OCI-LY1 (cell line): ENCODE data around the gene LRMDA.

Experiments
- H2AFZ ChIP-seq: fragments of 200-600 bp; sonication (generic), shearing (Covaris generic); 2 replicates; pipeline ENCODE4 v1.6.0; 2014; ENCODE audit warnings: antibody characterized with exemption, mild to moderate bottlenecking, low read length
- H3F3A ChIP-seq: fragments of 200-600 bp; sonication (generic), shearing (Covaris generic); 2 replicates; pipeline ENCODE4 v1.6.0; 2014; ENCODE audit warnings: mild to moderate bottlenecking, antibody characterized with exemption, low read length, moderate library complexity; ENCODE audit not compliant: insufficient read depth
- H3K27ac ChIP-seq: fragments of 200-600 bp; sonication (generic); 2 replicates; pipeline ENCODE4 v1.5.1; 2014; ENCODE audit warnings: low read length, mixed run types, mild to moderate bottlenecking, low read depth; ENCODE audit not compliant: poor library complexity, severe bottlenecking
- H3K27me3 ChIP-seq: fragments of 200-600 bp; sonication (generic); 2 replicates; pipeline ENCODE4 v1.6.0; 2014; ENCODE audit warnings: antibody characterized with exemption, mild to moderate bottlenecking, low read length, moderate library complexity; ENCODE audit not compliant: insufficient read depth
- H3K36me3 ChIP-seq: fragments of 200-600 bp; sonication (generic); 2 replicates; pipeline ENCODE4 v1.6.1; 2014; ENCODE audit warnings: mild to moderate bottlenecking, antibody characterized with exemption, low read length, moderate library complexity, mixed read lengths; ENCODE audit not compliant: insufficient read depth
- H3K4me1 ChIP-seq: fragments of 200-600 bp; sonication (generic); 2 replicates; pipeline ENCODE4 v1.5.1; 2014; ENCODE audit warnings: mild to moderate bottlenecking, low read length, moderate library complexity; ENCODE audit not compliant: insufficient read depth, severe bottlenecking
- H3K4me2 ChIP-seq: fragments of 200-600 bp; sonication (generic), shearing (Covaris generic); 2 replicates; pipeline ENCODE4 v1.6.1; 2014; ENCODE audit warnings: low read length
- H3K4me3 ChIP-seq: fragments of 200-600 bp; sonication (generic); 2 replicates; pipeline ENCODE4 v1.5.1; 2014; ENCODE audit warnings: low read length, low read depth, mild to moderate bottlenecking, mixed read lengths; ENCODE audit not compliant: poor library complexity, severe bottlenecking
- H3K79me2 ChIP-seq: fragments of 200-600 bp; shearing (Covaris generic); 2 replicates; pipeline ENCODE4 v1.6.1; 2016; ENCODE audit warnings: mixed run types, low read length, mixed read lengths; ENCODE audit not compliant: insufficient read depth
- H3K9ac ChIP-seq: fragments of 200-600 bp; sonication (generic), shearing (Covaris generic); 2 replicates; pipeline ENCODE4 v1.6.1; 2014; ENCODE audit warnings: mild to moderate bottlenecking, low read length, mixed read lengths
- H3K9me2 ChIP-seq: fragments of 200-600 bp; sonication (generic), shearing (Covaris generic); 2 replicates; pipeline ENCODE4 v1.6.1; 2014; ENCODE audit warnings: low read depth, mild to moderate bottlenecking, low read length, mixed read lengths
- H3K9me3 ChIP-seq: fragments of 200-600 bp; shearing (Covaris generic); 2 replicates; pipeline ENCODE4 v1.6.1; 2014; ENCODE audit warnings: low read length, mixed read lengths
- H4K20me1 ChIP-seq: fragments of 200-600 bp; sonication (generic), shearing (Covaris generic); 2 replicates; pipeline ENCODE4 v1.6.0; 2016; ENCODE audit warnings: mild to moderate bottlenecking, low read length; ENCODE audit not compliant: insufficient read depth
- EZH2 ChIP-seq: fragments of 200-600 bp; sonication (generic), shearing (Covaris generic); IDR thresholded peaks from 2 replicates; pipeline ENCODE4 v1.8.0; 2017; ENCODE audit warnings: borderline replicate concordance, mixed run types, mild to moderate bottlenecking, antibody characterized with exemption, low read length, moderate library complexity, mixed read lengths
- TF ChIP-seq, protein P1 (sequence below): fragments of 200-600 bp; sonication (generic), shearing (Covaris generic); IDR thresholded peaks from 2 replicates; pipeline ENCODE4 v1.5.1; 2017; ENCODE audit warnings: mild to moderate bottlenecking, antibody characterized with exemption, low read length, moderate library complexity, mixed read lengths

The LRMDA gene

GRCh38 chr10:76270464-76270863, 839.0 kb downstream of the LRMDA start:
- H3K79me2 ChIP-seq, result no peaks in the 10 kb centered on the region
- TF ChIP-seq, protein P1, sequence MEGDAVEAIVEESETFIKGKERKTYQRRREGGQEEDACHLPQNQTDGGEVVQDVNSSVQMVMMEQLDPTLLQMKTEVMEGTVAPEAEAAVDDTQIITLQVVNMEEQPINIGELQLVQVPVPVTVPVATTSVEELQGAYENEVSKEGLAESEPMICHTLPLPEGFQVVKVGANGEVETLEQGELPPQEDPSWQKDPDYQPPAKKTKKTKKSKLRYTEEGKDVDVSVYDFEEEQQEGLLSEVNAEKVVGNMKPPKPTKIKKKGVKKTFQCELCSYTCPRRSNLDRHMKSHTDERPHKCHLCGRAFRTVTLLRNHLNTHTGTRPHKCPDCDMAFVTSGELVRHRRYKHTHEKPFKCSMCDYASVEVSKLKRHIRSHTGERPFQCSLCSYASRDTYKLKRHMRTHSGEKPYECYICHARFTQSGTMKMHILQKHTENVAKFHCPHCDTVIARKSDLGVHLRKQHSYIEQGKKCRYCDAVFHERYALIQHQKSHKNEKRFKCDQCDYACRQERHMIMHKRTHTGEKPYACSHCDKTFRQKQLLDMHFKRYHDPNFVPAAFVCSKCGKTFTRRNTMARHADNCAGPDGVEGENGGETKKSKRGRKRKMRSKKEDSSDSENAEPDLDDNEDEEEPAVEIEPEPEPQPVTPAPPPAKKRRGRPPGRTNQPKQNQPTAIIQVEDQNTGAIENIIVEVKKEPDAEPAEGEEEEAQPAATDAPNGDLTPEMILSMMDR, result no peak
- TF ChIP-seq EZH2, result no peak
- no peak overlapping the region for H2AFZ ChIP-seq
- H3K36me3 ChIP-seq, result no peaks in the 10 kb centered on the region
- no peak overlapping the region for H3K4me3 ChIP-seq
- no peaks in the 10 kb centered on the region for H4K20me1 ChIP-seq
- H3K27ac ChIP-seq, result no peak overlapping the region
- no peaks in the 10 kb centered on the region for H3K9me3 ChIP-seq
- no peaks in the 10 kb centered on the region for H3F3A ChIP-seq
- H3K4me1 ChIP-seq, result no peaks in the 10 kb centered on the region
- H3K9me2 ChIP-seq, result no peaks in the 10 kb centered on the region
- no peak overlapping the region for H3K4me2 ChIP-seq
- H3K27me3 ChIP-seq, result no peaks in the 10 kb centered on the region
- H3K9ac ChIP-seq, result no peak overlapping the region

DNA sequence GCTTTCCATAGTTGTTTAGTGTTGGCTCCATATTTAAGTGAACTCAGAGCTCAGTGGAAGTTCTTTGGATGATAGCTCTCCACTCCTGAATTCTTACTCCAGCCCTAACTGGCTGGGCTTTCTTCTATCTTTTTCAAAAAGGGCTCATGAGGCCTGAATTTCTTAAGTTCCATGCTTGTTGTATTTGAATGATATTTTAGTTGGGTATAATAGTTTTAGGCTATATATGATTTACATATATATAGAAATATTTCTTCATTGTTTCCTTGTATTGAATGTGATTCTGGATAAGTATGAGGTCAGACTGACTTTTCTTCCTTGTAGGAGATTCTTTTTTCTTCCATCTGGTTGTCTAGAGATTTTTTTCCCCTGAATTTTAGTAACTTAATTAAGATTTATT, 843.5 kb downstream of the LRMDA start:
- no peak for TF ChIP-seq EZH2
- TF ChIP-seq, protein P1, result no peak
- H3K79me2 ChIP-seq, result no peaks in the 10 kb centered on the region

DNA sequence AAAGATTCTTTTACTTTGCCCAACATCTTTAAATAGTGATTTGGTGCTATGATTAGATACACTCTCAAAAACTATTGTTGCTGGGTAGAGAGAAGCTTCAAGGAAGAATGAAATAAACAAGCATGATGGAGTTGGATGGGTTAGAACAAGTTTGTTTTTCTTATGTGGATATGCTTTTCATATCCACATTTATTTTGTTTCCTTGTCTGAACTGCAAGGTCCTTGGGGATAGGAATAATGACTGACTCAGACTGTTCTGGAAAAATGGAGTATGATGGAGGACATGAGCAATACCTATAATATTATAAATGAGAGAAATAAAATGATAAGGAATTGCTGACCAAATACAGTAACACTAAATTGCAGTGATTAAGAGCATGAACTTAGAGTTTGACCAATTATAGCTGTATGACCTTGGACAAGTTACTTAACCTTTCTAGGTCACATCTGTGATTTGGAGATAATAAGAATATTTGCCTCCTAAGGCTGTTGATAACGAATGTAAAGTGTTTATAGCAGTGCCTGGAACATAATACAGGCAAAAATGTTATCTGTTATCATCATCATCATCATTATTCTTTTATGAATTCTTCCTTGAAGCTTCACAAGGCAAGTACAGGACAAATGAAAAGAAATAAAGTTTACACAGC, 847.5 kb downstream of the LRMDA start:
- Histone ChIP-seq H3K27ac (no peak overlapping the region), H3K79me2 (no peaks in the 10 kb centered on the region), H3K9ac (no peak overlapping the region), H3K36me3 (no peaks in the 10 kb centered on the region), H3K9me3 (no peaks in the 10 kb centered on the region), H3K4me3 (no peak overlapping the region), H3K4me2 (no peak overlapping the region), H3K27me3 (no peaks in the 10 kb centered on the region), H2AFZ (no peak overlapping the region), H3F3A (no peaks in the 10 kb centered on the region), H3K4me1 (no peaks in the 10 kb centered on the region), H3K9me2 (no peaks in the 10 kb centered on the region), H4K20me1 (no peaks in the 10 kb centered on the region)
- no peak for TF ChIP-seq EZH2
- TF ChIP-seq, protein P1, result no peak

More for the DNA sequence above, 843.5 kb downstream of the LRMDA start:
- Histone ChIP-seq H3K4me1 (no peaks in the 10 kb centered on the region), H3K4me3 (no peak overlapping the region), H3K4me2 (no peak overlapping the region), H3F3A (no peaks in the 10 kb centered on the region), H3K9me2 (no peaks in the 10 kb centered on the region), H3K9me3 (no peaks in the 10 kb centered on the region), H3K27ac (no peak overlapping the region), H3K36me3 (no peaks in the 10 kb centered on the region), H4K20me1 (no peaks in the 10 kb centered on the region), H3K27me3 (no peaks in the 10 kb centered on the region), H3K9ac (no peak overlapping the region), H2AFZ (no peak overlapping the region)
